ENCODE measurements around the gene RAB1B. TPM values are rescaled to one million over a fixed set of nuclear protein-coding genes. Genes with fewer than 3 reads are reported as not detected.

Gene RAB1B
- total and polyA plus RNA-seq, 2 donors (not counting 1 experiment from before 2014, with no cell fraction given), result 77.1 to 77.8 TPM

- Mint-ChIP-seq H3K4me3 (peak overlapping the region; percentile 60), H3K4me1 (peaks cover 38% of the 10 kb centered on the region), H3K9me3 (ENCODE audit: insufficient read depth) (no peaks in the 10 kb centered on the region), H3K27ac (peak overlapping the region; percentile 95), H3K27me3 (peaks cover 3% of the 10 kb centered on the region)
- intact Hi-C loops (cut with micrococcal nuclease), result loop anchor here (1.0 kb wide), 2 partner anchors 14 to 60 kb away; partner anchors contain the start of gene RAB1B
- H3K27ac ChIP-seq (ENCODE audit: low read length in 2 of 2), result peak overlapping the region; percentile 59 to 80
- H2AFZ ChIP-seq (ENCODE audit: insufficient read depth, low read depth, low read length, poor library complexity, severe bottlenecking), result peak overlapping the region; percentile 52
- no peak overlapping the region for H3K4me3 ChIP-seq (ENCODE audit: control extremely low read depth in 1 of 5, extremely low read depth in 1 of 5, insufficient read depth in 1 of 5, low read depth in 2 of 5, low read length in 4 of 5)
- DNase-seq (peak; percentile 100), ATAC-seq (ENCODE audit: low read depth) (peak; percentile 78)
- peaks cover 30% of the 10 kb centered on the region for H3K79me2 ChIP-seq (ENCODE audit: control insufficient read depth, insufficient read depth, low read length)
- ChIA-PET POLR2A (interaction anchor here (0.6 to 1.5 kb wide), 7 partner anchors 15 to 1161 kb away, joined by 3 to 11 read pairs (median 3); partner anchors contain the start of genes FAU, MRPL49, RAB1B and SF3B2), CTCF (interaction anchor here (0.5 to 4.1 kb wide), 15 partner anchors 9 to 230 kb away, joined by 3 to 33 read pairs (median 4); partner anchors contain the start of genes RAB1B, SF3B2, SLC29A2 and TMEM151A)
- peak overlapping the region; percentile 58 for H3K4me2 ChIP-seq (replicated peaks; ENCODE audit: low read depth, low read length, poor library complexity, severe bottlenecking)
- TF ChIP-seq CTCF (IDR thresholded peaks at IDR 0.05) (peak; percentile 88), EZH2 (IDR thresholded peaks at IDR 0.05; ENCODE audit: borderline replicate concordance, insufficient read depth, low read depth, low read length, poor library complexity, severe bottlenecking) (no peak)
- H3K9me3 ChIP-seq (ENCODE audit: control extremely low read depth in 1 of 3, control insufficient read depth in 2 of 3, insufficient read depth in 1 of 3, low read length in 2 of 3), result no peaks in the 10 kb centered on the region
- H3K27me3 ChIP-seq (replicated peaks in 1 of 4; ENCODE audit: control extremely low read depth in 1 of 4, control insufficient read depth in 3 of 4, insufficient read depth in 4 of 4, low read length in 3 of 4), result peaks cover 0 to 16% (median 3%) of the 10 kb centered on the region in 4 experiments
- H3K36me3 ChIP-seq (replicated peaks in 1 of 2; ENCODE audit: control extremely low read depth in 1 of 2, control insufficient read depth in 1 of 2, extremely low read depth in 1 of 2, insufficient read depth in 2 of 2, low read length in 1 of 2), result peaks cover 0 to 13% of the 10 kb centered on the region in 2 experiments
- peaks cover 33% of the 10 kb centered on the region for H4K20me1 ChIP-seq (ENCODE audit: control insufficient read depth, insufficient read depth, low read length, poor library complexity, severe bottlenecking)
- peaks cover 23 to 36% of the 10 kb centered on the region in 2 donors for H3K4me1 ChIP-seq (ENCODE audit: control insufficient read depth in 2 of 2, insufficient read depth in 2 of 2, low read length in 2 of 2)
- WGBS (ENCODE audit: insufficient coverage), result 12% methylated on average over 33 of the region's 35 CpGs
- H3K9ac ChIP-seq (ENCODE audit: low read length), result no peak overlapping the region
Observed at GRCh38 chr11:66282468-66283455, 14.3 kb downstream of the RAB1B start.

Measured in B cell (primary cell).